K562 (cell line): ENCODE data around the gene SAMD8. TPM values are rescaled to one million over a fixed set of nuclear protein-coding genes. Genes with fewer than 3 reads are reported as not detected.

Experiments
- ATF6 ChIP-seq: sonication (generic); formaldehyde crosslinking; IDR thresholded peaks from 2 replicates; pipeline ENCODE4 v1.4.0; 2020; ENCODE audit warnings: mild to moderate bottlenecking, missing genetic modification reagents
- ESRRB ChIP-seq: fragments of 250-450 bp; sonication (Bioruptor Pico); IDR thresholded peaks from 2 replicates; pipeline ENCODE4 v1.5.0; 2020; ENCODE audit warnings: mild to moderate bottlenecking, moderate library complexity, borderline replicate concordance
- HES1 ChIP-seq: fragments of 450-650 bp; IDR thresholded peaks from 2 replicates; pipeline ENCODE4 v1.6.1; 2016; ENCODE audit warnings: low read depth, mild to moderate bottlenecking, moderate library complexity
- HMGN3 ChIP-seq: IDR thresholded peaks from 2 replicates; pipeline ENCODE4 v1.6.1; 2011; ENCODE audit warnings: borderline replicate concordance, low read depth, mild to moderate bottlenecking, mixed read lengths, low read length; ENCODE audit not compliant: insufficient read length; ENCODE audit errors: extremely low read depth
- L3MBTL2 ChIP-seq: fragments of 450-650 bp; IDR thresholded peaks from 2 replicates; pipeline ENCODE4 v1.6.1; 2016; ENCODE audit warnings: mild to moderate bottlenecking, moderate library complexity
- NR0B1 ChIP-seq: fragments of 450-650 bp; IDR thresholded peaks from one replicate; pipeline ENCODE4 v1.6.1; 2018; ENCODE audit warnings: mild to moderate bottlenecking, moderate library complexity; ENCODE audit not compliant: partially characterized antibody
- POLR2H ChIP-seq: IDR thresholded peaks from 2 replicates; pipeline ENCODE4 v1.6.1; 2016; ENCODE audit warnings: missing genetic modification characterization, low read depth, mild to moderate bottlenecking, control low read depth, missing compliant biosample characterization, moderate library complexity
- SMAD4 ChIP-seq: fragments of 250-450 bp; sonication (Bioruptor Pico); conservative IDR thresholded peaks from 2 replicates; pipeline ENCODE4 v1.8.0; 2021; ENCODE audit warnings: inconsistent platforms, mild to moderate bottlenecking, moderate library complexity
- ZBTB49 ChIP-seq: sonication (generic); formaldehyde crosslinking; IDR thresholded peaks from 2 replicates; pipeline ENCODE4 v1.8.0; 2022; ENCODE audit warnings: missing genetic modification reagents, mild to moderate bottlenecking, borderline replicate concordance
- ZNF696 ChIP-seq: fragments of 250-450 bp; sonication (Bioruptor Pico); conservative IDR thresholded peaks from 2 replicates; pipeline ENCODE4 v1.4.0; 2020; ENCODE audit warnings: mild to moderate bottlenecking, moderate library complexity
- ZNF77 ChIP-seq: fragments of 250-450 bp; sonication (Bioruptor Pico); IDR thresholded peaks from 2 replicates; pipeline ENCODE4 v1.5.0; 2020
- polyA plus RNA-seq, 8 experiments: library from polyadenylated mRNA; depleted of rRNA in 4 of 8; stranded (reverse) in 5 of 8; unstranded in 3 of 8; fragments of >200 nt; fragmentation: Nextera tagmentation in 2 of 8; fragmentation: Illumina TruSeq in 1 of 8; extraction: Ambion mirVana in 2 of 8; extraction: Trizol in 1 of 8; gene quantifications; 2 replicates each; pipeline versions ENCODE4 v1.2.1 to v1.2.3, GENCODE V29; 2011 to 2014; ENCODE audit warnings: inconsistent platforms in 1 of 8, missing spikeins in 1 of 8
- total RNA-seq, 7 experiments: library from RNA; depleted of rRNA in 6 of 7; stranded (reverse); fragments of >200 nt in 6 of 7; fragmentation: Illumina TruSeq in 2 of 7; extraction: Trizol in 2 of 7; gene quantifications; 2 replicates each; pipeline versions ENCODE4 v1.2.1 to v1.2.3, GENCODE V29; 2011 to 2021; ENCODE audit warnings: low replicate concordance in 1 of 7
- TF ChIP-seq, protein P1 (sequence below), 3 experiments: fragments of 200-800 bp in 1 of 3; fragments of 250-450 bp in 1 of 3; fragments of 450-650 bp in 1 of 3; sonication (Bioruptor Pico) in 1 of 3; sonication (Bioruptor generic) in 1 of 3; formaldehyde crosslinking in 1 of 3; IDR thresholded peaks; 2 replicates each; pipeline versions ENCODE4 v1.6.1 to v1.8.0; 2016 to 2022; ENCODE audit warnings: mild to moderate bottlenecking in 2 of 3, missing genetic modification characterization in 2 of 3, missing compliant biosample characterization in 1 of 3, moderate library complexity in 1 of 3
- TF ChIP-seq, protein P2 (sequence below): sonication (generic); formaldehyde crosslinking; IDR thresholded peaks from 2 replicates; pipeline ENCODE4 v1.8.1; 2023; ENCODE audit warnings: mild to moderate bottlenecking, missing genetic modification reagents, moderate library complexity

SAMD8 gene
- total and polyA plus RNA-seq, 9 of the 15 experiments (the other 6 are each of a cell fraction or from before 2014, with no cell fraction given): 2.7 to 16.1 (median 6.2) TPM

GRCh38 chr10:75099952-75100763 is 11.3 kb upstream of the SAMD8 start (continued):
- TF ChIP-seq, protein P1, sequence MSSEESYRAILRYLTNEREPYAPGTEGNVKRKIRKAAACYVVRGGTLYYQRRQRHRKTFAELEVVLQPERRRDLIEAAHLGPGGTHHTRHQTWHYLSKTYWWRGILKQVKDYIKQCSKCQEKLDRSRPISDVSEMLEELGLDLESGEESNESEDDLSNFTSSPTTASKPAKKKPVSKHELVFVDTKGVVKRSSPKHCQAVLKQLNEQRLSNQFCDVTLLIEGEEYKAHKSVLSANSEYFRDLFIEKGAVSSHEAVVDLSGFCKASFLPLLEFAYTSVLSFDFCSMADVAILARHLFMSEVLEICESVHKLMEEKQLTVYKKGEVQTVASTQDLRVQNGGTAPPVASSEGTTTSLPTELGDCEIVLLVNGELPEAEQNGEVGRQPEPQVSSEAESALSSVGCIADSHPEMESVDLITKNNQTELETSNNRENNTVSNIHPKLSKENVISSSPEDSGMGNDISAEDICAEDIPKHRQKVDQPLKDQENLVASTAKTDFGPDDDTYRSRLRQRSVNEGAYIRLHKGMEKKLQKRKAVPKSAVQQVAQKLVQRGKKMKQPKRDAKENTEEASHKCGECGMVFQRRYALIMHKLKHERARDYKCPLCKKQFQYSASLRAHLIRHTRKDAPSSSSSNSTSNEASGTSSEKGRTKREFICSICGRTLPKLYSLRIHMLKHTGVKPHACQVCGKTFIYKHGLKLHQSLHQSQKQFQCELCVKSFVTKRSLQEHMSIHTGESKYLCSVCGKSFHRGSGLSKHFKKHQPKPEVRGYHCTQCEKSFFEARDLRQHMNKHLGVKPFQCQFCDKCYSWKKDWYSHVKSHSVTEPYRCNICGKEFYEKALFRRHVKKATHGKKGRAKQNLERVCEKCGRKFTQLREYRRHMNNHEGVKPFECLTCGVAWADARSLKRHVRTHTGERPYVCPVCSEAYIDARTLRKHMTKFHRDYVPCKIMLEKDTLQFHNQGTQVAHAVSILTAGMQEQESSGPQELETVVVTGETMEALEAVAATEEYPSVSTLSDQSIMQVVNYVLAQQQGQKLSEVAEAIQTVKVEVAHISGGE (CRISPR knock-in tag; IDR thresholded peaks at IDR 0.05): no peak
- TF ChIP-seq ZNF77 (CRISPR knock-in tag) (no peak), HES1 (no peak), POLR2H (tag) (no peak), ZBTB49 (no peak), SMAD4 (CRISPR knock-in tag) (0 out of 2 replicates have a peak, but pooled peaks have one; percentile 25), NR0B1 (no peak), ZNF696 (no peak), HMGN3 (no peak), ATF6 (no peak), L3MBTL2 (0 out of 2 replicates have a peak, but pooled peaks have one; percentile 13), ESRRB (no peak)
- TF ChIP-seq, protein P2, sequence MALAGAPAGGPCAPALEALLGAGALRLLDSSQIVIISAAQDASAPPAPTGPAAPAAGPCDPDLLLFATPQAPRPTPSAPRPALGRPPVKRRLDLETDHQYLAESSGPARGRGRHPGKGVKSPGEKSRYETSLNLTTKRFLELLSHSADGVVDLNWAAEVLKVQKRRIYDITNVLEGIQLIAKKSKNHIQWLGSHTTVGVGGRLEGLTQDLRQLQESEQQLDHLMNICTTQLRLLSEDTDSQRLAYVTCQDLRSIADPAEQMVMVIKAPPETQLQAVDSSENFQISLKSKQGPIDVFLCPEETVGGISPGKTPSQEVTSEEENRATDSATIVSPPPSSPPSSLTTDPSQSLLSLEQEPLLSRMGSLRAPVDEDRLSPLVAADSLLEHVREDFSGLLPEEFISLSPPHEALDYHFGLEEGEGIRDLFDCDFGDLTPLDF (CRISPR knock-in tag): no peak
